GM08714 (cell line): ENCODE results near the gene MAML3.

Source experiments
- H3K4me3 ChIP-seq: fragments of 200-500 bp; sonication (Bioruptor generic); 2 replicates; pipeline ENCODE4 v1.5.1; 2014; ENCODE audit warnings: mild to moderate bottlenecking, low read length, inconsistent platforms
- ZNF274 ChIP-seq: IDR thresholded peaks from 2 replicates; pipeline ENCODE4 v1.6.1; 2012; ENCODE audit warnings: mild to moderate bottlenecking, low read depth, low read length

Gene MAML3

GRCh38 chr4:139901531-139902320, 252.3 kb downstream of the MAML3 start:
- TF ChIP-seq ZNF274: no peak
- no peak overlapping the region for H3K4me3 ChIP-seq

- no peak for TF ChIP-seq ZNF274
- H3K4me3 ChIP-seq: no peak overlapping the region
These were observed 253.0 kb downstream of the MAML3 start for GRCh38 chr4:139900964-139901376.

- no peak overlapping the region for H3K4me3 ChIP-seq
- TF ChIP-seq ZNF274: no peak
These were observed 254.6 kb downstream of the MAML3 start for GRCh38 chr4:139899346-139899745.

GRCh38 chr4:139898293-139898692, 255.7 kb downstream of the MAML3 start:
- no peak overlapping the region for H3K4me3 ChIP-seq
- TF ChIP-seq ZNF274: no peak

DNA sequence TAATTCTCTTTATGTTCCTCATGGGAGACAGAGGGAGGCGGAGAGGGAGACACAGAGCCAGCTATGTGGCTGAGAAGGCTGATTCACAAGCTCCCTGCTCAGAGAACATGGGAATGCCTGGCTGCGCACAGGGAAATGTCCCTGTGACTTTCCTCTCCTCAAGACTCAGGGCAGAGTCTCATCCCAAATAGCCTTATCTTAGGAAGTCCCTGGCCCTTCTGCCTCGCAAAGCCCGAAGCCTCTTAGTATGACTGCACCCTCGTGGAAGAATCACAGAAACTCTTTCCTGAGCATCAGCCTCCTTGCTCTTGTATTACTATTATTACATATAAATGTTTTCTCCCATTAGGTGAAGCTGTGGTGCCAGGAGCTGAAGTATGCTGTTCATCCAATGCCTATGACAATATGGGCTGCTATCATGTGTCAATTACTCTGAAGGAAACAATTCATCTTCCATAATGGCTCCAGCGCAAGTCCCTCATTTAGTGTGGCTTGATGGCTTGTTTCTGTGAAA, 257.8 kb downstream of the MAML3 start:
- no peak overlapping the region for H3K4me3 ChIP-seq
- TF ChIP-seq ZNF274: no peak

DNA sequence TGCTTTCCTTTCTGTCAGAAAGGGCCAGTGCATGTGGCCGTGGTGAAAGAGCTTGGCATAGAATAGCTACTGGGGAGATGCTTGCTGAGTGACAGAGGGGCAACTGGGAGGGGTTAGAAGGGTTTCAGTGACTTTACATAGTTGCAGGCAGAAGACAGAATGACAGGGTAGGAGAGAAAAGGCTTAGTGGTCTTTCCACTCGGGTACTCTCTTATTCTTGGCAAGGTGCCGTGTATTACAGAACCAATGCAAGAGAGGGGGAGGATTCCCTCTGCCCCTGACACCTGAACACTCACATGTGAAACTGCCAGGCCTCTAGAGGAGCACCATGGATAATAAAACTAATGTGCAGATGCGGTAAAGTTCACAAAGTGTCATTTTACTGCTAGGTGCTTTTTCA, 260.2 kb downstream of the MAML3 start:
- TF ChIP-seq ZNF274: no peak
- no peak overlapping the region for H3K4me3 ChIP-seq

GRCh38 chr4:139892973-139893736, 260.8 kb downstream of the MAML3 start:
- no peak overlapping the region for H3K4me3 ChIP-seq
- TF ChIP-seq ZNF274: no peak

DNA sequence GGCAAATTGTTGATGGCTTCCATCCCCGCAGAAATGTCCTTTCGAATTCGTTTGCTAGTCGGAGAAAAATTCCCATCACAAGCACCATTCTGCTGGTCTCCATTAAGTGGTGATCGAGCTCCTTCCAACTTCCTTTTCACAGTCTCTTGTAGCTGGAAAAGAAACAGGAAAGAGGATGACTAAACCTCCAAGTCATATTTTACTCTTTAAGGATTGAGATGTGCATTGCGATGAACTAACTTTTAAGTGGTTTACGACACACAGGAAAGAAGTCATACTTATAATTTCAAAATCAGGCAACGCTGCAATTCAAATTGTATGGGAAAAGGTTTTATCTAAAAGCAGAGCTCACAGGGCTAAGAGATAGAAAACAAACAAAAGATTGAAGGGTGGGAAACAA, 263.2 kb downstream of the MAML3 start:
- no peak overlapping the region for H3K4me3 ChIP-seq
- TF ChIP-seq ZNF274: no peak

DNA sequence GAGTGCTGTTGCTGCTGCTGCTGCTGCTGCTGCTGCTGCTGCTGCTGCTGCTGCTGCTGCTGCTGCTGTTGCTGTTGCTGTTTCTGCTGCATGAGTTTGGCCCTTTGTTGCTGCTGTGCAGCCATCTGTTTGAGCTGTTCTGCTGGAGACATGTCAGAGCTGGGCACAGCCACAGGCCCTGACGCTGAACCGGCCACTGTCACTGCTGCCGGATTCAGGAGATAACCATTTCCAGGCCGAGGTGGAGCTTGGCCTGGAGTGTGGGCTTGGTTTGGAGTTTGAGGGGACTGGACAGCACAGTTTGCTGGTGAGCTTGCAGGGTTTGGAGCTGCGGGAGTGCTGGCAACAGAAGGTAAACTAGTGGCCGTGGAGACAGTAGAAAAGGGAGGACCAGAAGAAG, 264.1 kb downstream of the MAML3 start:
- TF ChIP-seq ZNF274: no peak
- no peak overlapping the region for H3K4me3 ChIP-seq

GRCh38 chr4:139889264-139889663, 264.7 kb downstream of the MAML3 start:
- H3K4me3 ChIP-seq: no peak overlapping the region
- no peak for TF ChIP-seq ZNF274

DNA sequence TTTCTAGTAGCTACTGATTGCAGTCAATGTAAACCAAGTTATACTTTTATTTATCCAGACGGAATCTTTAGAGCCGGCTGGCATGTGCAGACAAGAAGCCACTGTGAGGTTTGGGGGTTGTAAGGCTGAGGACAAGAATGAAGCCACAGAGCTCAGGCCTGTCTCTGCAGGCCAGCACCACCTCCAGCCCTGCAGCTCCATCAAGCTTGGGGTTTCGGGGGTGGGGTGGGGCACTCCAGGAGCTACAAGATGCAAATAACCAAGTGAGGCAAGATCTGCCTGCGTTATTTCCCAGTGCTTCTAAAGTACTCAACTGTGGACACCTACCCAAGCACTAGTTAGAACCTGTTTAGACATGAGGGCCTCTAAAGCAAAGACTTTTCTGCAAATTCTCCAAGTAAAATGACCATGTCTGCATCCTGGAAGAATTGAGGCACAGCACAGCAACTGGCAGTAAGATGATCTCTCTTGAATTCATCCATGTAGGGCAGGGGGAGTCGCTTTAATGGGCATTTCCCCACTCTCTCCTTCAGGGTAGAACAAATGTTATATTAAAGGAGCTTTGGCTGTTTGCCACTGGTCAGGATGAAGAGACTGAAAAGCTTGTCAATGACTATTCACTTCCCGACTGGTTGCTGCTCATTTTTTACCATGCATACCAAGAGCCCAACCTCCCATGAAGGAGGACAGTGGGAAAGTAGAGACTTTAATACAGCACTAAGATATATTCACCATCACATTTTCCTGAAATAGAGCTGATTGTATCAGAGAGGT, 265.8 kb downstream of the MAML3 start:
- no peak overlapping the region for H3K4me3 ChIP-seq
- TF ChIP-seq ZNF274: no peak

GRCh38 chr4:139887376-139887802, 266.6 kb downstream of the MAML3 start:
- no peak overlapping the region for H3K4me3 ChIP-seq

DNA sequence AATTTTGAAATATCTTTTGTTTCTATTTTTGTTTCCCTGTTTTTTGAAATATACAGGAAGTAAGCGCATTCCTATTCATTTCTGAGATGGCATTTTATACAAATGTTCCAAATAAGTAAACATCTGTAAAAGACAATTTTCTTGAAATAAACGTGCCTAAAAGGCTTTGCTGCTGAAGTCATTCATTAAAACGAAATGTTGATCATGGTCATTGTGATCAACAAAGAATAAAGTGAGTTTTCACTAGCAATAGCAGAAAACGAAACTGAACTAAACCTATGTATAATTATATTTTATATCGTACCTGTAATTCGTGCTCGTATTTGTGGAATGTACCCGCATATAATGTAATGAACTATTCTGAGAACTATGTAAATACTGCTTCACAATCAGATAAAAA, 267.2 kb downstream of the MAML3 start:
- no peak overlapping the region for H3K4me3 ChIP-seq
- TF ChIP-seq ZNF274: no peak

More at GRCh38 chr4:139887376-139887802, 266.6 kb downstream of the MAML3 start:
- TF ChIP-seq ZNF274: no peak

DNA sequence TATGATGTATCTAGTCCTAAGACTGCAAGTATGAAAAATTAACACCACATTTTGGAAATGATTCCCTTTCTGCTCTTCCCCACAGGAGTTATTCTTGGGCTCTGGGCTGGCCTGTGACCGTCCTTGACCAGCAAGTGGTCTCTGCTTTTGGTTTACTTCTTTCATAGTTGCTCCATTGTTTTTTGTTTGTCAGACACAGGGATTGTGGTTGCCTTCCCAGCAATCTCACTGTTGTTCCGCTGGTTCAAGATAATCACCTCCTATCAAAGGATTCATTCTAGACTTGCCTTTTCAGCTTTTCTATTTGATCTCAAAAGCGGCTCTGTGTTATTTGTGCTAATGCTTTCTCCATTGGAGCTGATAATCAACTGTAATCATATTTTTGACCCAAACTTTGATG, 269.5 kb downstream of the MAML3 start:
- no peak for TF ChIP-seq ZNF274
- no peak overlapping the region for H3K4me3 ChIP-seq
